WTC11 (cell line): ENCODE measurements around the gene ASB13. TPM values are rescaled to one million over a fixed set of nuclear protein-coding genes. Genes with fewer than 3 reads are reported as not detected.

ENCODE experiments used
- ATAC-seq: fragments of 200-7000 bp; cut with Tn5 transposase; 2 replicates; pipeline ENCODE4 v1.10.0; 2021; ENCODE audit warnings: mild to moderate bottlenecking, moderate library complexity
- CTCF ChIA-PET: fragments of 300-600 bp; sonication (Branson Sonifier 250); formaldehyde crosslinking; loops from one replicate; lab custom pipeline; 2021; ENCODE audit warnings: antibody characterized with exemption; lab: Charles Lee
- POLR2A ChIA-PET: fragments of 350-600 bp; sonication (Branson Sonifier 250); formaldehyde crosslinking; loops from one replicate; lab custom pipeline; 2021; ENCODE audit warnings: antibody characterized with exemption; lab: Charles Lee
- DNase-seq: peaks from one replicate; pipeline ENCODE4 v3.0.0; 2021; ENCODE audit warnings: low spot score
- H3K27ac Mint-ChIP-seq: 2 replicates; pipeline ENCODE4 v1.8.0; 2021; ENCODE audit warnings: mixed read lengths
- H3K27me3 Mint-ChIP-seq: 2 replicates; pipeline ENCODE4 v1.8.0; 2021; ENCODE audit warnings: low read depth, mild to moderate bottlenecking, moderate library complexity, mixed read lengths
- H3K36me3 Mint-ChIP-seq: 2 replicates; pipeline ENCODE4 v1.8.0; 2021; ENCODE audit warnings: mixed read lengths
- H3K4me1 Mint-ChIP-seq: 2 replicates; pipeline ENCODE4 v1.8.0; 2022; ENCODE audit warnings: mixed read lengths
- H3K4me3 Mint-ChIP-seq: 2 replicates; pipeline ENCODE4 v1.8.0; 2021; ENCODE audit warnings: mild to moderate bottlenecking, moderate library complexity, mixed read lengths
- H3K9me3 Mint-ChIP-seq: 2 replicates; pipeline ENCODE4 v1.8.0; 2021; ENCODE audit warnings: mixed read lengths
- ARID4B ChIP-seq: sonication (generic); formaldehyde crosslinking; IDR thresholded peaks from 2 replicates; pipeline ENCODE4 v1.8.0; 2023; ENCODE audit warnings: missing genetic modification reagents, mild to moderate bottlenecking, borderline replicate concordance
- ATF6 ChIP-seq: sonication (generic); formaldehyde crosslinking; IDR thresholded peaks from 2 replicates; pipeline ENCODE4 v1.8.1; 2023; ENCODE audit warnings: mild to moderate bottlenecking, missing genetic modification reagents
- CREB1 ChIP-seq: sonication (generic); formaldehyde crosslinking; IDR thresholded peaks from 2 replicates; pipeline ENCODE4 v1.8.0; 2023; ENCODE audit warnings: mild to moderate bottlenecking, missing genetic modification reagents
- CREM ChIP-seq: sonication (generic); formaldehyde crosslinking; IDR thresholded peaks from 2 replicates; pipeline ENCODE4 v1.8.1; 2022; ENCODE audit warnings: mild to moderate bottlenecking, missing genetic modification reagents, moderate library complexity
- FOXP1 ChIP-seq: sonication (generic); formaldehyde crosslinking; IDR thresholded peaks from 2 replicates; pipeline ENCODE4 v1.8.0; 2022; ENCODE audit warnings: missing genetic modification reagents, mild to moderate bottlenecking, moderate library complexity, borderline replicate concordance
- HMGXB4 ChIP-seq: sonication (generic); formaldehyde crosslinking; IDR thresholded peaks from 2 replicates; pipeline ENCODE4 v1.8.1; 2023; ENCODE audit warnings: mild to moderate bottlenecking, moderate library complexity, missing genetic modification reagents
- KAT7 ChIP-seq: sonication (generic); formaldehyde crosslinking; IDR thresholded peaks from 2 replicates; pipeline ENCODE4 v1.8.1; 2023; ENCODE audit warnings: missing genetic modification reagents, mild to moderate bottlenecking, borderline replicate concordance
- NFATC4 ChIP-seq: fragments of 250-450 bp; sonication (Bioruptor Pico); IDR thresholded peaks from 2 replicates; pipeline ENCODE4 v1.9.0; 2021; ENCODE audit warnings: mild to moderate bottlenecking
- TP53 ChIP-seq: sonication (generic); formaldehyde crosslinking; IDR thresholded peaks from 2 replicates; pipeline ENCODE4 v1.8.1; 2023; ENCODE audit warnings: mild to moderate bottlenecking, missing genetic modification reagents
- ZBTB43 ChIP-seq: sonication (generic); formaldehyde crosslinking; IDR thresholded peaks from 2 replicates; pipeline ENCODE4 v1.8.1; 2023; ENCODE audit warnings: mild to moderate bottlenecking, missing genetic modification reagents
- ZNF138 ChIP-seq: sonication (generic); formaldehyde crosslinking; conservative IDR thresholded peaks from 2 replicates; pipeline ENCODE4 v1.8.1; 2022; ENCODE audit warnings: mild to moderate bottlenecking, moderate library complexity, missing genetic modification reagents
- ZNF532 ChIP-seq: fragments of 250-450 bp; sonication (Bioruptor Pico); IDR thresholded peaks from 2 replicates; pipeline ENCODE4 v1.9.0; 2021; ENCODE audit warnings: mild to moderate bottlenecking, borderline replicate concordance
- total RNA-seq: library from RNA; stranded (reverse); gene quantifications from 3 replicates; pipeline ENCODE4 v1.2.3, GENCODE V29; 2021

Gene ASB13
- total RNA-seq, 1 experiment from 2014 or later, result 23.4 TPM

- TF ChIP-seq CREM (CRISPR knock-in tag), result no peak
- TF ChIP-seq ZBTB43, result no peak
- TF ChIP-seq KAT7, result no peak
- no peak for TF ChIP-seq NFATC4
- TF ChIP-seq ZNF138, result no peak
- TF ChIP-seq ZNF532 (CRISPR knock-in tag), result no peak
- no peak for TF ChIP-seq CREB1
- no peak for TF ChIP-seq HMGXB4
- TF ChIP-seq FOXP1 (CRISPR knock-in tag), result no peak
- no peak for TF ChIP-seq ARID4B
- TF ChIP-seq ATF6 (CRISPR knock-in tag), result no peak
- no peak for TF ChIP-seq TP53
- 0 out of 2 replicates have a peak overlapping the region, but pooled peaks have one; percentile 32 for H3K27ac Mint-ChIP-seq
- H3K27me3 Mint-ChIP-seq, result no peaks in the 10 kb centered on the region
- DNase-seq, result no peak
- H3K4me3 Mint-ChIP-seq, result no peak overlapping the region
- ATAC-seq, result no peak
- H3K9me3 Mint-ChIP-seq, result no peaks in the 10 kb centered on the region
- CTCF ChIA-PET, result no interaction called here
- peaks cover 22% of the 10 kb centered on the region for H3K4me1 Mint-ChIP-seq
- H3K36me3 Mint-ChIP-seq, result peaks cover 16% of the 10 kb centered on the region
- POLR2A ChIA-PET, result no interaction called here
These were observed 15.6 kb downstream of the ASB13 start for GRCh38 chr10:5650664-5651387.
